DMS 273 (cell line): ENCODE results near the gene DIP2C.
"Not testable (repeated sequence)": the region's sequence is repeated elsewhere in the genome, so short reads cannot be mapped to it uniquely, and the experiment has no call there.

Experiments used
- DNase-seq: peaks from one replicate; lab custom pipeline; 2025; ENCODE audit not compliant: unreplicated experiment; lab: John Stamatoyannopoulos, UW

Gene DIP2C

GRCh38 chr10:700183-700582 lies 10.7 kb upstream of the DIP2C start:
- DNase-seq: not testable (repeated sequence)

GRCh38 chr10:697097-697875 lies 7.8 kb upstream of the DIP2C start:
- no peak for DNase-seq

GRCh38 chr10:695396-695795 lies 5.9 kb upstream of the DIP2C start:
- no peak for DNase-seq

GRCh38 chr10:693506-693905 lies 4.0 kb upstream of the DIP2C start:
- no peak for DNase-seq

- DNase-seq: no peak
Observed at GRCh38 chr10:692682-693351, 3.3 kb upstream of the DIP2C start.

- DNase-seq: no peak
Observed at GRCh38 chr10:691216-691615, 1.7 kb upstream of the DIP2C start.

- DNase-seq: no peak
Observed at GRCh38 chr10:690372-691161, 1.1 kb upstream of the DIP2C start.

- DNase-seq: no peak
Observed at GRCh38 chr10:689121-689451, 382 bp downstream of the DIP2C start.

GRCh38 chr10:688312-689120 lies 952 bp downstream of the DIP2C start:
- peak; percentile 66 for DNase-seq

GRCh38 chr10:687583-688311 lies 1.7 kb downstream of the DIP2C start:
- DNase-seq: no peak

GRCh38 chr10:686155-686931 lies 3.1 kb downstream of the DIP2C start:
- DNase-seq: no peak

- DNase-seq: no peak
Observed at GRCh38 chr10:685613-686012, 3.9 kb downstream of the DIP2C start.

- DNase-seq: no peak
Observed at GRCh38 chr10:683448-684071, 5.9 kb downstream of the DIP2C start.

GRCh38 chr10:682931-683447 lies 6.5 kb downstream of the DIP2C start:
- DNase-seq: no peak

GRCh38 chr10:681670-682318 lies 7.7 kb downstream of the DIP2C start:
- no peak for DNase-seq

- DNase-seq: no peak
Observed at GRCh38 chr10:680745-681144, 8.7 kb downstream of the DIP2C start.

- no peak for DNase-seq
Observed at GRCh38 chr10:680146-680545, 9.3 kb downstream of the DIP2C start.

GRCh38 chr10:679556-679955 lies 9.9 kb downstream of the DIP2C start:
- no peak for DNase-seq

- not testable (repeated sequence) for DNase-seq
Observed at GRCh38 chr10:678662-679005, 10.8 kb downstream of the DIP2C start.
